ENCODE measurements around the gene THAP12. TPM values are rescaled to one million over a fixed set of nuclear protein-coding genes. Genes with fewer than 3 reads are reported as not detected.

Gene THAP12
- total and polyA plus RNA-seq, 2 donors (not counting 3 experiments of a cell fraction or from before 2014, with no cell fraction given): 12.2 to 36.7 TPM

DNA sequence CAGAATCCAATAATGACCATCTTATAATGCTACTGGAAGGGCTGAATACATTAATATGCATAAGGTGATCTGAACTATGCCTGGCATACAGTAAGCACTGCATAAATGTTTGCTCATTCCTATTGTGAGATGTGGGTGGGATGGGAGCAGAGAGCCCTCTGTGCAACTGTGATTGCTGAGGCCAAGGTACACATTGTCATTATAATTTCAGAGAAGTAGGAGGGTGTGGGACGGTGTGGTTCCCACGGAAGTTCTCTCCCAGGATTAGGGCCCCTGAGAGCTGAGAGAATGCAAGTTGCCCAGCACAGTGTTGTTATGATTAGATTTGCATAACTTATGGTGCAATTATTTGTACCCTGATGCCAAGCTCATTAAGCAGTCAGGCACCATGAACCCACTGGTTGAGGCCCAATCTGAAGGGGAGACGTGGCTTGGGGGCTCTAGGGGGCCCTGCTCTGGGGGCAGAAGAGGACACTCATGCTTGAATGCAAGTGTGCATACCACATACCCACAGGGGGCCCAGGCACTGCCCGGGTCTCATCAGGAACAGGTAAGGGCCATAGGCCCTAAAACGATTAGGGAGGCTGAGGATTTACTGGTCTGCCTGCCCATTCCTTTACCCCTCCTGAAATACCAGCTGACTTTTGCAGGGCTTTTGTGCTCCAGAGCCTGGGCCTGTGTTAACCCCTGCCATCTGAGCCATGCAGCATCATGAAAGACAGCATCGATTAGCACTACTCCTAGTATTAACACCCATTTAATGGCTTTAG is 72.8 kb downstream of the THAP12 start:
- Histone ChIP-seq H3K79me2 (ENCODE audit: control insufficient read depth, insufficient read depth, low read length) (no peaks in the 10 kb centered on the region), H3K4me2 (ENCODE audit: insufficient read depth, low read length) (no peak overlapping the region), H2AFZ (ENCODE audit: low read depth, low read length) (no peak overlapping the region), H4K20me1 (replicated peaks; ENCODE audit: control insufficient read depth, extremely low read depth, insufficient read depth, low read length) (no peaks in the 10 kb centered on the region), H3K9me1 (replicated peaks; ENCODE audit: control insufficient read depth, extremely low read depth, insufficient read depth, low read length) (no peaks in the 10 kb centered on the region), H3K4me3 (replicated peaks in 1 of 3; ENCODE audit: insufficient read depth in 1 of 3, low read depth in 1 of 3, low read length in 3 of 3) (no peak overlapping the region), H3K9ac (replicated peaks; ENCODE audit: extremely low read depth, insufficient read depth, low read length) (no peak overlapping the region), H3K27ac (ENCODE audit: insufficient read depth, low read depth, low read length) (no peak overlapping the region), H3K9me3 (replicated peaks; ENCODE audit: control insufficient read depth, insufficient read depth, low read length) (no peaks in the 10 kb centered on the region), H3K4me1 (ENCODE audit: control insufficient read depth, extremely low read depth, insufficient read depth, low read length) (no peaks in the 10 kb centered on the region), H3K36me3 (ENCODE audit: control insufficient read depth in 2 of 2, extremely low read depth in 1 of 2, insufficient read depth in 2 of 2, low read length in 2 of 2) (no peaks in the 10 kb centered on the region), H3K27me3 (ENCODE audit: control insufficient read depth in 2 of 2, insufficient read depth in 2 of 2, low read length in 2 of 2) (peaks cover 0 to 5% of the 10 kb centered on the region in 2 experiments)
- POLR2A ChIA-PET: interaction anchor here (0.6 kb wide), 1 partner anchor 54 kb away, joined by 3 read pairs; no protein-coding TSS in a partner anchor
- BruUV-seq (replicated peaks): no TSS peak
- intact Hi-C loops (cut with micrococcal nuclease) (no loop called here), dilution Hi-C loops (cut with MboI; ENCODE audit: extremely low pct_ligation_motif_present, low sequenced_read_pairs) (no loop called here)
- TF ChIP-seq FOS (IDR thresholded peaks at IDR 0.05; ENCODE audit: borderline replicate concordance, insufficient read depth, low read length) (no peak), EZH2 (IDR thresholded peaks at IDR 0.05; ENCODE audit: borderline replicate concordance, low read depth, low read length, severe bottlenecking) (no peak), MYC (IDR thresholded peaks at IDR 0.05; ENCODE audit: low read depth, low read length) (no peak), GATA2 (IDR thresholded peaks at IDR 0.05; ENCODE audit: insufficient read depth, insufficient read length, low read depth, low read length) (no peak), JUN (IDR thresholded peaks at IDR 0.05; ENCODE audit: borderline replicate concordance, insufficient read depth, insufficient read length, low read depth) (no peak), POLR2A (IDR thresholded peaks at IDR 0.05; ENCODE audit: low read depth, low read length) (no peak), POLR2AphosphoS5 (IDR thresholded peaks at IDR 0.05; ENCODE audit: insufficient read depth, low read depth, low read length) (no peak)
- TF ChIP-seq, protein P1, sequence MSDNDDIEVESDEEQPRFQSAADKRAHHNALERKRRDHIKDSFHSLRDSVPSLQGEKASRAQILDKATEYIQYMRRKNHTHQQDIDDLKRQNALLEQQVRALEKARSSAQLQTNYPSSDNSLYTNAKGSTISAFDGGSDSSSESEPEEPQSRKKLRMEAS (IDR thresholded peaks at IDR 0.05; ENCODE audit: insufficient read depth, insufficient read length): no peak
- TF ChIP-seq, protein P2, sequence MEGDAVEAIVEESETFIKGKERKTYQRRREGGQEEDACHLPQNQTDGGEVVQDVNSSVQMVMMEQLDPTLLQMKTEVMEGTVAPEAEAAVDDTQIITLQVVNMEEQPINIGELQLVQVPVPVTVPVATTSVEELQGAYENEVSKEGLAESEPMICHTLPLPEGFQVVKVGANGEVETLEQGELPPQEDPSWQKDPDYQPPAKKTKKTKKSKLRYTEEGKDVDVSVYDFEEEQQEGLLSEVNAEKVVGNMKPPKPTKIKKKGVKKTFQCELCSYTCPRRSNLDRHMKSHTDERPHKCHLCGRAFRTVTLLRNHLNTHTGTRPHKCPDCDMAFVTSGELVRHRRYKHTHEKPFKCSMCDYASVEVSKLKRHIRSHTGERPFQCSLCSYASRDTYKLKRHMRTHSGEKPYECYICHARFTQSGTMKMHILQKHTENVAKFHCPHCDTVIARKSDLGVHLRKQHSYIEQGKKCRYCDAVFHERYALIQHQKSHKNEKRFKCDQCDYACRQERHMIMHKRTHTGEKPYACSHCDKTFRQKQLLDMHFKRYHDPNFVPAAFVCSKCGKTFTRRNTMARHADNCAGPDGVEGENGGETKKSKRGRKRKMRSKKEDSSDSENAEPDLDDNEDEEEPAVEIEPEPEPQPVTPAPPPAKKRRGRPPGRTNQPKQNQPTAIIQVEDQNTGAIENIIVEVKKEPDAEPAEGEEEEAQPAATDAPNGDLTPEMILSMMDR (IDR thresholded peaks at IDR 0.05; ENCODE audit: extremely low read depth in 1 of 2, insufficient read depth in 1 of 2, low read depth in 1 of 2, low read length in 2 of 2): no peak
- DNase-seq (ENCODE audit: low read depth, low spot score): no peak
- no peak for FAIRE-seq
- CTCF ChIA-PET: interaction anchor here (0.7 to 19.5 kb wide), 4 partner anchors 10 to 524 kb away, joined by 3 to 321 read pairs (median 3); partner anchors contain the start of gene WNT11

Measured in endothelial cell of umbilical vein (primary cell).